Activated naive CD4-positive, alpha-beta T cell treated with anti-CD3 and anti-CD28 coated beads, Interleukin-2, amount 50 U/mL, for 16 hours (primary cell): Measurements from ENCODE around the gene PDE4D.
"Not testable (repeated sequence)": the region's sequence is repeated elsewhere in the genome, so short reads cannot be mapped to it uniquely, and the experiment has no call there.

ENCODE experiments used
- DNase-seq: peaks from one replicate; pipeline ENCODE4 v3.0.0-alpha.2; 2020

The PDE4D gene

GRCh38 chr5:59693492-59694309 lies 199.8 kb downstream of the PDE4D start:
- no peak for DNase-seq

DNA sequence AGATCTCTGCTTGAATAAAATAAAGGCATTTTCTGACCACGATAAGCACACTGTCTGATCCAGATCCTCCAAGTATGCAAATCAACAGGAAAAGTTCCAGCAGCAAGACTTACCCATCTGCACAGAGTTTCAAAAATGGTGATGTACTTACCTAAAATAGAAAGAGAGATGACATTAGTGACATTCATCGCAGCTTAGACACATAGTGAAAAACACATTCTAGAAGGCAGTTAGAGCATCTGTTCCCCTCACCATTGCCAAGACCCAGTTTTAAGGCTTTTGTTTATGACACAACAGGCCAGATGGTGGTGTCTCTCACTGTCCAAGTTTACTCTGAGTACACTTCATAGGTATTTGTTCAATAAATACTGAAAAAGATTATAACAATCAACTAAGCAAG lies 207.7 kb downstream of the PDE4D start:
- no peak for DNase-seq

GRCh38 chr5:59685191-59685530 lies 208.4 kb downstream of the PDE4D start:
- no peak for DNase-seq

- no peak for DNase-seq
Observed at GRCh38 chr5:59684388-59685190, 208.9 kb downstream of the PDE4D start.

DNA sequence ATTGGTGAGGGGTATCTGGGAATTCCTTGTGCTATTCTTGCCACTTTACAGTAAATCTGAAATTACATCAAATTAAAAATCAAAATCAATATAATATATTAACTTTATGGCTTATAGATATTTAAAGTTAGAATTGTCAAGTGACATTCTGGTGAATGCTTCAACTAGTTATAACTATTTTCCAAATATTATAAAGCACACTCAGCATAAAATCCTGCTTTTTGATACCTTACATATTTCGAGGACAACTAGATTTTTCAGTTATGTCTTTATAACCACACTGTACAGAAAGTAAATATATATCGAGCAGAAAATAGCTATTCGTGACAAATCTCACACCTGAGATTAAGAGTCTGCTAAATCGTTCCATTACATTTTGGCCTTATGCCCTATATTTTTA lies 210.2 kb downstream of the PDE4D start:
- no peak for DNase-seq

DNA sequence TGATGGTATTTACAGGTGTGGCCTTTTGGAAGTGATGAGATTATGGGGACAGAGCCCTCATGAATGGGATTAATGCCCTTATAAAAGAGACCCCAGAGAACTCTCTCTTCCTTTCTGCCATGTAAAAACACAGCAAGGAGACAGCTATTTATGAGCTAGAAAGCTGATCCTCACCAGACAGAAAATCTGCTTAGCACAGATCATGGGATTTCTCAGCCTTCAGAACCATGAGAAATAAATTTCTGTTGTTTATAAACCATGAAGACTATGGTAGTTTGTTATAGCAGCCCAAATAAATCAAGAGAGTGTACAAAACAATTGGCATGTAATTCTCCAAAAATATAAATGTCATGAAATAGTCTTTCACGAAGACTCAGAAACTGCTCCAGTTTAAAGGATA lies 211.0 kb downstream of the PDE4D start:
- no peak for DNase-seq

- no peak for DNase-seq
Observed at GRCh38 chr5:59678943-59679342, 214.6 kb downstream of the PDE4D start.

GRCh38 chr5:59674763-59675162 lies 218.8 kb downstream of the PDE4D start:
- DNase-seq, result no peak

- no peak for DNase-seq
Observed at GRCh38 chr5:59673438-59674058, 220.0 kb downstream of the PDE4D start.

GRCh38 chr5:59666440-59667068 lies 227.0 kb downstream of the PDE4D start:
- DNase-seq, result no peak

GRCh38 chr5:59665832-59666203 lies 227.7 kb downstream of the PDE4D start:
- not testable (repeated sequence) for DNase-seq

GRCh38 chr5:59665086-59665831 lies 228.3 kb downstream of the PDE4D start:
- DNase-seq, result no peak

DNA sequence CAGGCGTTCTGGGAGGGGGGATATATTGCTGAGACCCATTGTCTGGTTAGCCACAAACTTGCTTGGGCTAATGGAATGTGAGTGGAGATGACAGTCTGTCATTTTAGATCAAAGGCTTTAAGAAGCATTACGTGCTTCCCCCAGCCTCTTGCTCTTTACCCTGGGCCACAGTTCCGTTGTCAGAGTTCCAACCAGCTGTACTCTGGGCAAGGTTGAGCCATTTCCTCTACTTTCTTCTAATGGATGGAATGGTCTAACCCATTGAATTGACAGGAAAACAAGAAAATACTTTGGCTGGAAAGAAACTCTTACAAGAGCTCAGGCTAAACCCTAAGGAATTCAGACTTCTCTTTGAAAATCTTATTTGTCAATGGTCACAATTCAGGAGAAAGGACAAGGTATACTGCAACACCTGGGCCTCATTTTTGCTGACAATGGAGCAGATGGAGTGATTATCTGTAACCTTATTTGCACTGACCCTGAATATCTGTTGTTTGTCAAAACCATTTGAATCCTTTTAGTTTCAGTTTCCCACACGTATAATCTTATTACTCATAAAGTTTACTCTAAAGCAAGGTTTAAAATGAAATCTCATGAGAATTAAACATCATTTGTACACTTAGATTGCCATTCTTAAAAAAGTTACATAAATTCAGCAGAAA lies 231.4 kb downstream of the PDE4D start:
- no peak for DNase-seq

- DNase-seq, result no peak
Observed at GRCh38 chr5:59661311-59661710, 232.2 kb downstream of the PDE4D start.

GRCh38 chr5:59660737-59661136 lies 232.8 kb downstream of the PDE4D start:
- DNase-seq, result no peak

- DNase-seq, result no peak
Observed at GRCh38 chr5:59656351-59657254, 236.9 kb downstream of the PDE4D start.

DNA sequence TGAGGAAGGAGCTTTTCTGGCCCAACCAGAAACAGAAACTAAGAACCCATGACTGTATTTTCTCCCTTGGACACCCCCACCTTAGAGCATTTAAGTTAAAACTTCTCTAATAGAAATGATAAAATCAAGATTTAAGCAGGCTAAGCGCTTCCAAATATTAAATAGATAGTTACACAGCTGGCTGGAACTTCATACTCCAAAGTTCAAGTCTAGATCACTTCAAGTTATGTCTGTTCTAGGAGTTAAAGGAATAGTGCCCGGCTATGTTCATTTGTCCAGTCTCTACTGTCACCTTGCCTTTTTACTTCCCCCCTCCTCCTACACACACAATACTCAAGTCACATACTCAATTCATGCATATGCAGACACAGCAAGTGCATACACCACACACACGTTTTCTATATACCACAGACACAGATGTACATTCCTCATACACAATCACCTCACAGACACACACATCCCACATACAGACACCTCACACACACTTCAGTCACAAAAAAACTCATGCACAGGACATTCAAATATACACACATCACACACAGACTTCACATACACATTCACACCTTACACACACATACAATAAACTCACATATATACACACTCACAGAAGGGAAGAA lies 237.7 kb downstream of the PDE4D start:
- no peak for DNase-seq

- no peak for DNase-seq
Observed at GRCh38 chr5:59654691-59655090, 238.8 kb downstream of the PDE4D start.

DNA sequence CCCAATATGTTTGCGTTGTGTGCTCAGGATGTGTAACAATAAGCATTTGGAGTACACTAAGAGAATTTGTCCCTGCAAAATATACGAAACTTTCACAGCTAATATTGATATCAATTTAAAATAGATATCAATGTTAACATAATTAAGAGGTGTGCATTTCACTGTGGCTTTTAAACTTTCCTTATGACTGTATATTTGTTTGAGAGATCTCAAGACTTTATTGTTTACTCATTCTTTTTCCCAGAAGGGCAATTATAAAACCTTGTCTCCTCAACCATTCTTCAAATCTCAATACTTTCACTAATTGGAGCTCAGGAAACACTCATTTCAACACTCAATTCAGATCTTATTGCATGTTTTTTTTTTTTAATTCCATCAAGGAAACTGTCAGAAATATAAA lies 241.1 kb downstream of the PDE4D start:
- no peak for DNase-seq
